GM12872 (cell line): ENCODE results near the gene TPRG1L.

Source experiments
- CTCF ChIP-seq: IDR thresholded peaks from 3 replicates; pipeline ENCODE4 v1.5.1; 2011; ENCODE audit warnings: low read depth, mild to moderate bottlenecking, low read length, moderate library complexity; ENCODE audit not compliant: insufficient read depth

TPRG1L gene

DNA sequence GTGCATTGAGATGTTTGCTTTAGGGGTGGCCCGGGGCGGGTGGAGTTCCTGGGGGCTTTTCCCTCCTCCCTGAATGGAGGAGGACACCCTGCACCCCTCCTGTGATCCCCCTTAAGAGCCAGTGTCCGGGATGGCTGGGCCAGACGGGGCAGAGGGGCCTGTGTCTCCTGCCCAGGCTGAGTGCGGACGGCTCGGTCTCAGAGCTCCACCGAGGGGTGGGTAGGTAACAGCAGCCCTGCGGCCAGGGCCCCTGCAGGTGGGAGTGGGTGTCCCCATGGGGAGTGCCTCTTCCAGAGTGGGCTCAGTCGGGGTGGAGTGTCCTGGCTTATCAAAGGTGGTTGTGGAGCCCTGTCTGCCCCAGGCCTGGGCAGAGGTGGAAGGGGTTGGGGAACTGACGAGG, 50.6 kb downstream of the TPRG1L start:
- no peak for TF ChIP-seq CTCF

DNA sequence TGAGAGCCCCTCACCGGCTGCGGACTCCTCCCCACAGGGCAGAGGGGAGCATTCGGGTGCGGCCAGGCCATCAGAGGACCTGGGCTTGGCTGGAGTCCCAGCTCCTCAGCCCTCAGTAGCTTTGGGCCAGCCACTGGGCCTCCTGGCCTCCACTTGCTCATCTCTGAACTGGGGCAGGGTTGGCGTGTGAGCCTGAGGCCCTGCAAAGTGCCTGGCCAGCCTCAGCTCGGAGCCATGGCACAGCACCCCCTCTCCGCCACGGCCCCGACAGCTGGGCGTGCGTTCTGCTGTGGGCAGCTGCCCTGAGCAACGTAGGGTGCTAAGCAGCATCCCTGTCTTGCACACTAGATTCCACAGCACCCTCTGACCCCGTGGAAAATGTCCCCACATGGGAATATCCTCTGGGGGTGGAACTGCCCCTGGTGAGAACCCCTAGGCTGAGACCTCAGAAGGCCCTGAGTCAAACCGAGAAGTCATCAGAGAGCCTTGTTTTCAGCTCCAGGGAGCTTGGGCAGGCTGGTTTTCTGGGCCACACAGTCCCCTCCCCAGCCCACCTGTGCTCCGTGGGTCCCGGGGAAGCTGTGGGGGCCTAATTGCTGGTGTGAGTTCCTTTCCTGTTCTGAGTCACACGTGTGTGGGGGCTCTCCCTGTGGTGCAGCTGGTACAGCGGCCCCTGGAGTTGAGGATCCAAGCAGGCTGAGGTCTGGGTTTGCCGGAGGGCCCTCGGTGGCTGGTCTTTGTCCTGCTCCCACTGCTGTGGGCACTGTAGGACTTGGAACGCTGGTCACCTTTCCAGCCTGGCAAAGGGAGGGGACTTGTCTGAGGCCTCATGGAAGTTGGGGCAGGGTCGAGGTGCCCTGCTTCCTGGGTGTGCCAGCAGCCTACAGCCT, 52.0 kb downstream of the TPRG1L start:
- TF ChIP-seq CTCF: peak; percentile 47

DNA sequence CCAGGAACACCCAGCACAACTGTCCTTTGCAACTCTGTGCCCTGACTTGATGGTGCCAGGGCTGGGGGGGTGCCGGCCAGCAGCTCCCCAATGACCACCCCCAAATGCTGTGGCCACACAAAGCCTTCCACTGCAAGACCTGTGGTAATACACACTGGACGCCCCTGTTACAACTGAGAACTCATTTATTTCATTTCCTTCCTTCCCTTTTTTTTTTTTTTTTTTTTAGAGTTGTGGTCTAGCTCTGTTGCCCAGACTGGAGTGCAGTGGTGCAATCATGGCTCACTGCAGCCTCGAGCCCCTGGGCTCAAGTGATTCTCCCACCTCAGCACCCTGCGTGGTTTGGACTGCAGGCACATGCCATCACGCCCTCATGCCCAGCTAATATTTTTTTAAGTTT, 52.7 kb downstream of the TPRG1L start:
- TF ChIP-seq CTCF: no peak

DNA sequence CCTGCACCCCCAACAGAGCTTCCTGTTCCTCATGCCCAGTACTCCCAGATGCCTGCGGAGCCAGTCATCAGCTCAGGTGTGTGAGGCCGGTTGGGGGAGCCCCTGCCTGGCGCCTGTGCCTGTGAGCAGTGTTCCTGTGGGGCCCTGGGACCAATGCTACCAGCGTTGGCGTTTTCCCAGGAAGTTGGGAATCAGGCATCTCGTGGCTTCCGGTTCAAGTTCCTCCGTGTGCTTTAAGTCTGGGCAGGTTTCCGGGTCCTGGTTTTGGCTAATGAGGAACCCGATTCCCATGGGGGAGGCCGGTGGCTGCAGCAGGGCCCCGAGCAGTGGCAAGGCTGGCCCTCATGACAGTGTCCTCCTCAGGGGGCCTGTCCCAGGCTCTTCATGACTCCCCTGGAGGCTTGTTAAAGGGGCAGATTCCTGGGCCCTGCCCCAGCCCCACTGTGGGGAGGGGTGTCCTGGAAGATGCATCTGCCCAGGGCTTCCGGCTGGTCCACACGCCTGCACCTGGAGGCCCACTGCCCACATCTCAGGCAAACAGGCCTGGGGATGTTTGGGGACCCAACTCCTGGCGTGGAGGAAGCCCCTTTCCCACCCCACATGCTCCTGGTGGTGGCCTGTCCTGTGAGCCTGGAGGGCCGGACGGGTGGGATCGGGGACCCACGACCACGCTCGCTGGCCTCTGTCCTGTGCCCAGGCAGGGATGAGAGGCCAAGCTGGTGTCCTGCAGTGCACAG, 53.7 kb downstream of the TPRG1L start:
- TF ChIP-seq CTCF: no peak

- TF ChIP-seq CTCF: no peak
Measured at GRCh38 chr1:3679098-3679555, 54.3 kb downstream of the TPRG1L start.
